HCT116 (cell line): ENCODE results near the gene FAM168A. TPM values are rescaled to one million over a fixed set of nuclear protein-coding genes. Genes with fewer than 3 reads are reported as not detected.

Experiments
- ATAC-seq: fragments of 200-7000 bp; cut with Tn5 transposase; 2 replicates; pipeline ENCODE4 v1.9.1; 2020; ENCODE audit warnings: mild to moderate bottlenecking, moderate library complexity
- BruUV-seq: library from RNA; stranded (reverse); fragments of 400-500 nt; replicated peaks from 2 replicates; lab custom pipeline; 2021; lab: Mats Ljungman, UMichigan
- CTCF ChIA-PET: fragments of 300-600 bp; sonication (Branson Sonifier 250); formaldehyde crosslinking; loops from one replicate; lab custom pipeline; 2021; ENCODE audit warnings: antibody characterized with exemption; lab: Charles Lee
- POLR2A ChIA-PET: fragments of 300-600, 350-600 bp; sonication (Branson Sonifier 250); formaldehyde crosslinking; loops from one replicate; lab custom pipeline; 2021; ENCODE audit warnings: antibody characterized with exemption; lab: Charles Lee
- RAD21 ChIA-PET, 2 experiments: fragments of 300-600 bp; sonication (Branson Sonifier 250); formaldehyde crosslinking; loops; one replicate each; lab custom pipeline; 2023; ENCODE audit warnings: low total read pairs in 2 of 2; ENCODE audit not compliant: uncharacterized antibody in 2 of 2, unreplicated experiment in 2 of 2, low non-redundant PET in 1 of 2; lab: Charles Lee
- DNase-seq: peaks from one replicate; pipeline ENCODE4 v3.0.0-alpha.2; 2010; ENCODE audit warnings: low read depth, low spot score
- H2AFZ ChIP-seq: fragments of 200-600 bp; shearing (Covaris generic), sonication (generic); 2 replicates; pipeline ENCODE4 v1.6.1; 2017; ENCODE audit warnings: low read depth, mixed run types, mixed read lengths, antibody characterized with exemption, low read length; ENCODE audit not compliant: poor library complexity, severe bottlenecking
- H3K27ac ChIP-seq: 2 replicates; pipeline ENCODE4 v1.5.1; 2012; ENCODE audit warnings: low read depth, low read length
- H3K27me3 ChIP-seq: fragments of 200-600 bp; sonication (generic); 2 replicates; pipeline ENCODE4 v1.6.1; 2016; ENCODE audit warnings: mixed run types, low read length, mixed read lengths; ENCODE audit not compliant: insufficient read depth
- H3K36me3 ChIP-seq, 2 experiments: fragments of 200-500 bp in 1 of 2; fragments of 200-600 bp in 1 of 2; sonication (Bioruptor generic) in 1 of 2; sonication (generic) in 1 of 2; 2 replicates each; pipeline versions ENCODE4 v1.5.1 to v1.6.1; 2014 to 2016; ENCODE audit warnings: low read length in 2 of 2, inconsistent platforms in 1 of 2, mixed read lengths in 1 of 2, mixed run types in 1 of 2; ENCODE audit not compliant: insufficient read depth in 2 of 2, control insufficient read depth in 1 of 2
- H3K4me1 ChIP-seq, 2 experiments: fragments of 200-600 bp in 1 of 2; sonication (generic) in 1 of 2; 2 replicates each; pipeline versions ENCODE4 v1.5.1 to v1.6.1; 2012 to 2017; ENCODE audit warnings: low read length in 2 of 2, inconsistent platforms in 1 of 2, mild to moderate bottlenecking in 1 of 2, mixed read lengths in 1 of 2, mixed run types in 1 of 2, moderate library complexity in 1 of 2; ENCODE audit not compliant: insufficient read depth in 2 of 2, control insufficient read depth in 1 of 2
- H3K4me2 ChIP-seq: fragments of 200-600 bp; sonication (generic); 2 replicates; pipeline ENCODE4 v1.6.1; 2017; ENCODE audit warnings: mixed run types, low read length, mixed read lengths
- H3K4me3 ChIP-seq, 2 experiments: fragments of 200-600 bp in 1 of 2; sonication (generic) in 1 of 2; replicated peaks in 1 of 2; 2 replicates each; pipeline ENCODE4 v1.5.1; 2011 to 2016; ENCODE audit warnings: low read length in 2 of 2, control low read depth in 1 of 2, low read depth in 1 of 2, mild to moderate bottlenecking in 1 of 2, mixed read lengths in 1 of 2, mixed run types in 1 of 2
- H3K79me2 ChIP-seq: fragments of 200-600 bp; sonication (generic); 2 replicates; pipeline ENCODE4 v1.6.1; 2017; ENCODE audit warnings: mild to moderate bottlenecking, mixed run types, low read length, moderate library complexity, mixed read lengths; ENCODE audit not compliant: insufficient read depth
- H3K9ac ChIP-seq: fragments of 200-600 bp; sonication (generic); 2 replicates; pipeline ENCODE4 v1.6.1; 2016; ENCODE audit warnings: low read length, mixed read lengths
- H3K9me2 ChIP-seq: fragments of 200-600 bp; sonication (generic), shearing (Covaris generic); 2 replicates; pipeline ENCODE4 v1.6.1; 2017; ENCODE audit warnings: mixed run types, mild to moderate bottlenecking, moderate library complexity; ENCODE audit not compliant: insufficient read depth
- H3K9me3 ChIP-seq, 2 experiments: fragments of 200-500 bp in 1 of 2; fragments of 200-600 bp in 1 of 2; sonication (Bioruptor generic) in 1 of 2; sonication (generic) in 1 of 2; 2 replicates each; pipeline ENCODE4 v1.6.1; 2014 to 2017; ENCODE audit warnings: low read length in 2 of 2, mixed read lengths in 2 of 2, inconsistent platforms in 1 of 2, low read depth in 1 of 2, mild to moderate bottlenecking in 1 of 2, mixed run types in 1 of 2, moderate library complexity in 1 of 2; ENCODE audit not compliant: control insufficient read depth in 1 of 2, insufficient read depth in 1 of 2
- H4K20me1 ChIP-seq: fragments of 200-600 bp; sonication (generic), shearing (Covaris generic); 2 replicates; pipeline ENCODE4 v1.6.1; 2017; ENCODE audit warnings: mixed run types, mild to moderate bottlenecking, moderate library complexity; ENCODE audit not compliant: insufficient read depth
- EGR1 ChIP-seq: IDR thresholded peaks from 2 replicates; pipeline ENCODE4 v1.6.1; 2012; ENCODE audit warnings: low read depth
- EZH2phosphoT487 ChIP-seq: fragments of 200-600 bp; IDR thresholded peaks from 2 replicates; pipeline ENCODE4 v1.6.1; 2018; ENCODE audit warnings: antibody characterized with exemption, borderline replicate concordance
- SIN3A ChIP-seq: IDR thresholded peaks from 2 replicates; pipeline ENCODE4 v1.6.1; 2012; ENCODE audit warnings: low read depth
- SP1 ChIP-seq: IDR thresholded peaks from 2 replicates; pipeline ENCODE4 v1.6.1; 2012; ENCODE audit warnings: low read depth
- TCF7L2 ChIP-seq: IDR thresholded peaks from 2 replicates; pipeline ENCODE4 v1.7.0; 2011; ENCODE audit warnings: borderline replicate concordance, inconsistent platforms; ENCODE audit not compliant: insufficient read depth, insufficient read length; ENCODE audit errors: extremely low read depth
- intact Hi-C: fragments of 100-400 bp; cut with micrococcal nuclease; formaldehyde crosslinking; loops from 2 replicates; pipeline ENCODE4 v1.10.0; 2022
- total RNA-seq: library from RNA; stranded (reverse); gene quantifications from one replicate; pipeline ENCODE4 v1.2.1, GENCODE V29; 2021; ENCODE audit not compliant: unreplicated experiment
- TF ChIP-seq, protein P1 (sequence below): IDR thresholded peaks from 2 replicates; pipeline ENCODE4 v1.6.1; 2012; ENCODE audit warnings: low read depth
- TF ChIP-seq, protein P2 (sequence below), 3 experiments: fragments of 200-600 bp in 1 of 3; sonication (generic) in 1 of 3; IDR thresholded peaks in 2 of 3; conservative IDR thresholded peaks in 1 of 3; 2 replicates each; pipeline ENCODE4 v1.5.1; 2012 to 2017; ENCODE audit warnings: low read depth in 2 of 3, low read length in 2 of 3, antibody characterized with exemption in 1 of 3, borderline replicate concordance in 1 of 3, control low read depth in 1 of 3, mild to moderate bottlenecking in 1 of 3, mixed read lengths in 1 of 3, mixed run types in 1 of 3, moderate library complexity in 1 of 3; ENCODE audit not compliant: insufficient read depth in 1 of 3

The FAM168A gene
- total RNA-seq, 1 experiment from 2014 or later = 31.5 TPM

DNA sequence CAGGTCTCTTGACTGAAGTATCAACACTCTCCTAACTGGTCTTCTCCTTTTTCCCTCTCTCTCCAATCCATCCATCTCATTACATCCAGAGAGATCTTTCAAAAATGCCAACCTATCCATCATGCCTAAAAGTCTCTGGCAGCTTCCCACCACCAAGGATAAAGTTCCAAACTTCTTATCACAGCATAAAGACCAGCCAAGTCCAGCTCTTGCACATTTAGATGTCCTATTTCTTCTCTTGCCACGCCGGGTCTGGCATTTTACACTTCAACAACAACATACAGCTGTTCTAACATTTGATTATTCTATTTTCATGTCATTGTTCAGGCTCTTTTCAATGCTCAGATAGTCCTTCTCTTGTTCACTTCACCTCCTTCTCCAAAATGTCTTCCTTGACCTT is 151.1 kb downstream of the FAM168A start:
- POLR2A ChIA-PET = no interaction called here
- TF ChIP-seq TCF7L2 = no peak
- TF ChIP-seq, protein P1, sequence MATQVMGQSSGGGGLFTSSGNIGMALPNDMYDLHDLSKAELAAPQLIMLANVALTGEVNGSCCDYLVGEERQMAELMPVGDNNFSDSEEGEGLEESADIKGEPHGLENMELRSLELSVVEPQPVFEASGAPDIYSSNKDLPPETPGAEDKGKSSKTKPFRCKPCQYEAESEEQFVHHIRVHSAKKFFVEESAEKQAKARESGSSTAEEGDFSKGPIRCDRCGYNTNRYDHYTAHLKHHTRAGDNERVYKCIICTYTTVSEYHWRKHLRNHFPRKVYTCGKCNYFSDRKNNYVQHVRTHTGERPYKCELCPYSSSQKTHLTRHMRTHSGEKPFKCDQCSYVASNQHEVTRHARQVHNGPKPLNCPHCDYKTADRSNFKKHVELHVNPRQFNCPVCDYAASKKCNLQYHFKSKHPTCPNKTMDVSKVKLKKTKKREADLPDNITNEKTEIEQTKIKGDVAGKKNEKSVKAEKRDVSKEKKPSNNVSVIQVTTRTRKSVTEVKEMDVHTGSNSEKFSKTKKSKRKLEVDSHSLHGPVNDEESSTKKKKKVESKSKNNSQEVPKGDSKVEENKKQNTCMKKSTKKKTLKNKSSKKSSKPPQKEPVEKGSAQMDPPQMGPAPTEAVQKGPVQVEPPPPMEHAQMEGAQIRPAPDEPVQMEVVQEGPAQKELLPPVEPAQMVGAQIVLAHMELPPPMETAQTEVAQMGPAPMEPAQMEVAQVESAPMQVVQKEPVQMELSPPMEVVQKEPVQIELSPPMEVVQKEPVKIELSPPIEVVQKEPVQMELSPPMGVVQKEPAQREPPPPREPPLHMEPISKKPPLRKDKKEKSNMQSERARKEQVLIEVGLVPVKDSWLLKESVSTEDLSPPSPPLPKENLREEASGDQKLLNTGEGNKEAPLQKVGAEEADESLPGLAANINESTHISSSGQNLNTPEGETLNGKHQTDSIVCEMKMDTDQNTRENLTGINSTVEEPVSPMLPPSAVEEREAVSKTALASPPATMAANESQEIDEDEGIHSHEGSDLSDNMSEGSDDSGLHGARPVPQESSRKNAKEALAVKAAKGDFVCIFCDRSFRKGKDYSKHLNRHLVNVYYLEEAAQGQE = no peak
- no peak for TF ChIP-seq EGR1
- TF ChIP-seq, protein P2, sequence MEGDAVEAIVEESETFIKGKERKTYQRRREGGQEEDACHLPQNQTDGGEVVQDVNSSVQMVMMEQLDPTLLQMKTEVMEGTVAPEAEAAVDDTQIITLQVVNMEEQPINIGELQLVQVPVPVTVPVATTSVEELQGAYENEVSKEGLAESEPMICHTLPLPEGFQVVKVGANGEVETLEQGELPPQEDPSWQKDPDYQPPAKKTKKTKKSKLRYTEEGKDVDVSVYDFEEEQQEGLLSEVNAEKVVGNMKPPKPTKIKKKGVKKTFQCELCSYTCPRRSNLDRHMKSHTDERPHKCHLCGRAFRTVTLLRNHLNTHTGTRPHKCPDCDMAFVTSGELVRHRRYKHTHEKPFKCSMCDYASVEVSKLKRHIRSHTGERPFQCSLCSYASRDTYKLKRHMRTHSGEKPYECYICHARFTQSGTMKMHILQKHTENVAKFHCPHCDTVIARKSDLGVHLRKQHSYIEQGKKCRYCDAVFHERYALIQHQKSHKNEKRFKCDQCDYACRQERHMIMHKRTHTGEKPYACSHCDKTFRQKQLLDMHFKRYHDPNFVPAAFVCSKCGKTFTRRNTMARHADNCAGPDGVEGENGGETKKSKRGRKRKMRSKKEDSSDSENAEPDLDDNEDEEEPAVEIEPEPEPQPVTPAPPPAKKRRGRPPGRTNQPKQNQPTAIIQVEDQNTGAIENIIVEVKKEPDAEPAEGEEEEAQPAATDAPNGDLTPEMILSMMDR (IDR thresholded peaks at IDR 0.05 in 2 of 3, conservative IDR thresholded peaks at IDR 0.05 in 1 of 3; ENCODE audit: borderline replicate concordance in 1 of 3, insufficient read depth in 1 of 3, low read depth in 2 of 3, low read length in 2 of 3) = no peak
- TF ChIP-seq EZH2phosphoT487 = no peak
- no peak for TF ChIP-seq SIN3A
- no peak for TF ChIP-seq SP1
- H3K79me2 ChIP-seq = no peaks in the 10 kb centered on the region
- H2AFZ ChIP-seq = no peak overlapping the region
- no peaks in the 10 kb centered on the region for H3K9me3 ChIP-seq
- H4K20me1 ChIP-seq = no peaks in the 10 kb centered on the region
- no peak for DNase-seq
- no peak overlapping the region for H3K4me2 ChIP-seq
- intact Hi-C loops = no loop called here
- no peak overlapping the region for H3K9ac ChIP-seq
- H3K4me1 ChIP-seq = no peaks in the 10 kb centered on the region
- no peak for ATAC-seq
- RAD21 ChIA-PET = no interaction called here
- BruUV-seq = no TSS peak
- H3K9me2 ChIP-seq = no peaks in the 10 kb centered on the region
- CTCF ChIA-PET = no interaction called here
- H3K27ac ChIP-seq = no peak overlapping the region
- no peaks in the 10 kb centered on the region for H3K36me3 ChIP-seq
- no peak overlapping the region for H3K4me3 ChIP-seq
- no peaks in the 10 kb centered on the region for H3K27me3 ChIP-seq
